Activated CD4-positive, alpha-beta T cell treated with anti-CD3 and anti-CD28 coated beads, Interleukin-2, amount 50 U/mL, for 48 hours (primary cell): ENCODE measurements around the gene ELAVL1.
A peak's percentile ranks its signal among the peaks of the same experiment; 100 is the strongest.
"Not testable (repeated sequence)": the region's sequence is repeated elsewhere in the genome, so short reads cannot be mapped to it uniquely, and the experiment has no call there.

Experiments
- DNase-seq, 2 experiments: peaks; one replicate each; pipeline ENCODE4 v3.0.0-alpha.2; 2020

Gene ELAVL1

GRCh38 chr19:7932930-7933300 is 72.5 kb downstream of the ELAVL1 start:
- DNase-seq: no peak

- no peak for DNase-seq
Observed at GRCh38 chr19:7932276-7932929, 73.0 kb downstream of the ELAVL1 start.

GRCh38 chr19:7931221-7932061 is 74.0 kb downstream of the ELAVL1 start:
- no peak for DNase-seq

GRCh38 chr19:7930765-7931164 is 74.7 kb downstream of the ELAVL1 start:
- no peak for DNase-seq

GRCh38 chr19:7930030-7930429 is 75.4 kb downstream of the ELAVL1 start:
- not testable (repeated sequence) for DNase-seq

- DNase-seq: peak; percentile 65 to 69
Observed at GRCh38 chr19:7928741-7929701, 76.4 kb downstream of the ELAVL1 start.

- DNase-seq: no peak
Observed at GRCh38 chr19:7928334-7928706, 77.1 kb downstream of the ELAVL1 start.

- no peak for DNase-seq
Observed at GRCh38 chr19:7927605-7928333, 77.7 kb downstream of the ELAVL1 start.

- DNase-seq: no peak
Observed at GRCh38 chr19:7926727-7927604, 78.5 kb downstream of the ELAVL1 start.

- peak; percentile 76 to 79 for DNase-seq
Observed at GRCh38 chr19:7926021-7926726, 79.3 kb downstream of the ELAVL1 start, which contains the start of gene CTXN1. TSS of gene CTXN1 (minus strand) at chr19:7926135. CDS start at chr19:7925538, 597 bp downstream.

GRCh38 chr19:7925171-7925851 is 80.1 kb downstream of the ELAVL1 start:
- peak; percentile 80 to 84 for DNase-seq

GRCh38 chr19:7924651-7925170 is 80.7 kb downstream of the ELAVL1 start:
- no peak for DNase-seq

GRCh38 chr19:7924241-7924640 is 81.2 kb downstream of the ELAVL1 start:
- DNase-seq: no peak

- DNase-seq: no peak
Observed at GRCh38 chr19:7923295-7924191, 81.9 kb downstream of the ELAVL1 start.

- DNase-seq: no peak
Observed at GRCh38 chr19:7922836-7923195, 82.6 kb downstream of the ELAVL1 start.

GRCh38 chr19:7921967-7922835 is 83.2 kb downstream of the ELAVL1 start:
- DNase-seq: no peak

- DNase-seq: no peak
Observed at GRCh38 chr19:7921302-7921966, 84.0 kb downstream of the ELAVL1 start.
